CD4-positive, alpha-beta T cell treated with Interleukin-12 subunit alpha and Interleukin-12 subunit beta, for 1 hour (primary cell): ENCODE data around the gene OTOS.

Experiments used
- DNase-seq: peaks from one replicate; pipeline ENCODE4 v3.0.0-alpha.2; 2020

The OTOS gene

GRCh38 chr2:240166761-240167587 is 26.5 kb upstream of the OTOS start:
- DNase-seq = no peak

GRCh38 chr2:240166191-240166590 is 25.7 kb upstream of the OTOS start:
- DNase-seq = no peak

- no peak for DNase-seq
Measured at GRCh38 chr2:240165661-240166060, 25.2 kb upstream of the OTOS start.

- no peak for DNase-seq
Measured at GRCh38 chr2:240165034-240165433, 24.6 kb upstream of the OTOS start.

GRCh38 chr2:240164586-240164985 is 24.1 kb upstream of the OTOS start:
- DNase-seq = no peak

- DNase-seq = no peak
Measured at GRCh38 chr2:240163844-240164574, 23.6 kb upstream of the OTOS start.

- DNase-seq = no peak
Measured at GRCh38 chr2:240162939-240163714, 22.7 kb upstream of the OTOS start.

- no peak for DNase-seq
Measured at GRCh38 chr2:240162531-240162930, 22.1 kb upstream of the OTOS start.

GRCh38 chr2:240162032-240162431 is 21.6 kb upstream of the OTOS start:
- DNase-seq = no peak

- no peak for DNase-seq
Measured at GRCh38 chr2:240161087-240161750, 20.8 kb upstream of the OTOS start.

- no peak for DNase-seq
Measured at GRCh38 chr2:240160291-240161086, 20.0 kb upstream of the OTOS start.

GRCh38 chr2:240159251-240159839 is 18.9 kb upstream of the OTOS start:
- no peak for DNase-seq

GRCh38 chr2:240157147-240157470 is 16.7 kb upstream of the OTOS start:
- no peak for DNase-seq

GRCh38 chr2:240156435-240157146 is 16.1 kb upstream of the OTOS start:
- no peak for DNase-seq

- DNase-seq = no peak
Measured at GRCh38 chr2:240155745-240156390, 15.4 kb upstream of the OTOS start.

GRCh38 chr2:240155048-240155744 is 14.7 kb upstream of the OTOS start:
- DNase-seq = no peak

GRCh38 chr2:240154606-240155005 is 14.1 kb upstream of the OTOS start:
- no peak for DNase-seq

- no peak for DNase-seq
Measured at GRCh38 chr2:240153418-240153817, 13.0 kb upstream of the OTOS start.

GRCh38 chr2:240151477-240152031 is 11.1 kb upstream of the OTOS start:
- no peak for DNase-seq
